Peyer's patch (tissue), 4 donors: ENCODE measurements around the gene POLR1A. TPM values are rescaled to one million over a fixed set of nuclear protein-coding genes. Genes with fewer than 3 reads are reported as not detected.

Experiments used
- DNase-seq, 3 donors: peaks; one replicate each; pipeline ENCODE4 v3.0.0-alpha.2; 2017 to 2019
- H3K27ac ChIP-seq, 4 donors: fragments of 200-600 bp; sonication (generic); one replicate each; pipeline ENCODE4 v1.5.1; 2016 to 2019
- H3K27me3 ChIP-seq, 2 donors: fragments of 200-600 bp; sonication (generic); one replicate each; pipeline ENCODE4 v1.5.1; 2019
- H3K36me3 ChIP-seq, 3 donors: fragments of 200-600 bp; sonication (generic); one replicate each; pipeline ENCODE4 v1.5.1; 2016 to 2019
- H3K4me1 ChIP-seq, 4 donors: fragments of 200-600 bp; sonication (generic); one replicate each; pipeline ENCODE4 v1.5.1; 2016 to 2019
- H3K4me3 ChIP-seq, 4 donors: fragments of 200-600 bp; sonication (generic); 1 replicate in 3 of 4; 2 replicates in 1 of 4; pipeline ENCODE4 v1.5.1; 2016 to 2019; ENCODE audit warnings: mild to moderate bottlenecking in 1 of 4
- H3K9me3 ChIP-seq, 4 donors: fragments of 200-600 bp; sonication (generic); one replicate each; pipeline ENCODE4 v1.5.1; 2016 to 2019; ENCODE audit warnings: mild to moderate bottlenecking in 1 of 4
- POLR2A ChIP-seq, 2 donors: fragments of 450-650 bp; IDR thresholded peaks; one replicate each; pipeline ENCODE4 v1.5.1; 2017; ENCODE audit warnings: antibody characterized with exemption in 2 of 2, mild to moderate bottlenecking in 2 of 2, moderate library complexity in 2 of 2
- total RNA-seq, 4 donors: library from RNA; depleted of rRNA; stranded (reverse); fragments of >200 nt; gene quantifications; one replicate each; pipeline ENCODE4 v1.1.0, GENCODE V29; 2016
- TF ChIP-seq, protein P1 (sequence below), 6 experiments: fragments of 450-650 bp in 4 of 6; fragments of 200-600 bp in 2 of 6; sonication (generic) in 1 of 6; IDR thresholded peaks; one replicate each; pipeline ENCODE4 v1.5.1; 2017 to 2019; ENCODE audit warnings: antibody characterized with exemption in 6 of 6, mild to moderate bottlenecking in 3 of 6, moderate library complexity in 1 of 6

POLR1A gene
- total RNA-seq, 4 donors from 2014 or later: 9.1 to 27.2 (median 15.4) TPM

DNA sequence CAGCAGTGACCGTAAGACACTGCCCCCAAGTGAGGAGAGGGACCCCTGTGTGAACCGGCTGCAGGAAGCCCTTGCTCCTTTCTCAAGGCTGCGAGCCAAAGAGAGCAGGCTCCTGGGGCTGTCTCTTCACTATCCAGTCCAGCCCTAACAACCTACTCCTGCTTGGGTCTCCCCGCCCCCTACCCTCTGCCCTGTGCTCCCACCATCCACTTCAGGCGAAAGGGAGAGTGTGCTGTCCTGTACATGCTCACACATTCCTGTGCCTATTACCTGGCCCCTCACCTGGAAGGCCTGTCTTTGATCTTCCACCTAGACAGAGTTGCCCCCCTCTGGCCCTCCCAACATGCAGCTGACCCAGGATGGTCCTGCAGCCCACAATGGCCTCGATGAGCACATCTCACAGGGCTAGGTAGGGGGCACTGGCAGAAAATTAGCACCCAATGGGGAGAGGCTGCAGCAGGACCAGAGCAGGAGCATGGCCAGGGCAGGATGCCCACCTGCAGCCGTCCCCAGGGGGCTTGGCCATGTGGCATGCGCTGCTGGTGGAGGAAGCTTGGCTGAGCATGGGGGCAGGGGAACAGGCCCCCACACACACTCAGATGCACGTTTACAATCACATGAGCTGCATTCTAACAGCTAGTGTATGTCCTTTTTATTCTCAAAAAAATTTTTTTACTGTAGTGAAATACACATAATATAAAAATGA is 93.5 kb downstream of the POLR1A start:
- TF ChIP-seq, protein P1, sequence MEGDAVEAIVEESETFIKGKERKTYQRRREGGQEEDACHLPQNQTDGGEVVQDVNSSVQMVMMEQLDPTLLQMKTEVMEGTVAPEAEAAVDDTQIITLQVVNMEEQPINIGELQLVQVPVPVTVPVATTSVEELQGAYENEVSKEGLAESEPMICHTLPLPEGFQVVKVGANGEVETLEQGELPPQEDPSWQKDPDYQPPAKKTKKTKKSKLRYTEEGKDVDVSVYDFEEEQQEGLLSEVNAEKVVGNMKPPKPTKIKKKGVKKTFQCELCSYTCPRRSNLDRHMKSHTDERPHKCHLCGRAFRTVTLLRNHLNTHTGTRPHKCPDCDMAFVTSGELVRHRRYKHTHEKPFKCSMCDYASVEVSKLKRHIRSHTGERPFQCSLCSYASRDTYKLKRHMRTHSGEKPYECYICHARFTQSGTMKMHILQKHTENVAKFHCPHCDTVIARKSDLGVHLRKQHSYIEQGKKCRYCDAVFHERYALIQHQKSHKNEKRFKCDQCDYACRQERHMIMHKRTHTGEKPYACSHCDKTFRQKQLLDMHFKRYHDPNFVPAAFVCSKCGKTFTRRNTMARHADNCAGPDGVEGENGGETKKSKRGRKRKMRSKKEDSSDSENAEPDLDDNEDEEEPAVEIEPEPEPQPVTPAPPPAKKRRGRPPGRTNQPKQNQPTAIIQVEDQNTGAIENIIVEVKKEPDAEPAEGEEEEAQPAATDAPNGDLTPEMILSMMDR (IDR thresholded peaks at IDR 0.05): no peak
- TF ChIP-seq POLR2A (IDR thresholded peaks at IDR 0.05): no peak
- peak in 1 of 3 donors; percentile 30 for DNase-seq
- no peaks in the 10 kb centered on the region for H3K27me3 ChIP-seq
- H3K4me1 ChIP-seq: peaks cover 0 to 8% (median 3%) of the 10 kb centered on the region in 4 donors
- no peaks in the 10 kb centered on the region for H3K36me3 ChIP-seq
- H3K4me3 ChIP-seq: no peak overlapping the region
- peaks cover 0 to 3% (median 0%) of the 10 kb centered on the region in 4 donors for H3K9me3 ChIP-seq
- no peak overlapping the region for H3K27ac ChIP-seq

DNA sequence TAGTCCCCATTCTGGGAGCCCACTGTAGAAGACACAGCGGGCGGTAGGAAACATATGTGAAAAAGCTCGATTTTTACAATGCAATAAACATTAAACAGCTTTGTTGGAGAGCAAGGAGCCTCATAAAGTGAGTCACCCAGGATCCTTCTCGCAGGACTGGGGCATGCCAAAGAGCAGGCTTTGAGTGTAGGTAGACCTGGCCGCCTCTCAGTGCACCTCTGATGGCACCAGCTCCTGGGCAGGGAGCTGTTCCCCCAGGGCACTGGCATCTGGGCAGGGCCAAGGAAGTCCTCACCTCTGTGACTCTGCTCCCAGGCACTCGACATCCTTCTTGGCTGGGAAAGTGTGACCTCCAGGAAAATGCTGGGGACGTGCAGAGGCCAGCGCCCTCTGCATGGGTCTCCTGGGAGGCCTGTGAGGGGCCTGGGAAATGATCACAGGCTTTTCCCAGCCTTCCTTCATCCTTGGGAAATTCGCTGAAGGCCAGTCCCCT is 94.2 kb downstream of the POLR1A start:
- TF ChIP-seq, protein P1 (IDR thresholded peaks at IDR 0.05): no peak
- no peak for TF ChIP-seq POLR2A (IDR thresholded peaks at IDR 0.05)
- H3K4me3 ChIP-seq: no peak overlapping the region
- no peaks in the 10 kb centered on the region for H3K27me3 ChIP-seq
- no peak overlapping the region for H3K27ac ChIP-seq
- DNase-seq: peak in 1 of 3 donors; percentile 44
- H3K4me1 ChIP-seq: peaks cover 0 to under 1% (median under 1%) of the 10 kb centered on the region in 4 donors
- H3K9me3 ChIP-seq: peaks cover 0 to 3% (median 0%) of the 10 kb centered on the region in 4 donors
- H3K36me3 ChIP-seq: no peaks in the 10 kb centered on the region

DNA sequence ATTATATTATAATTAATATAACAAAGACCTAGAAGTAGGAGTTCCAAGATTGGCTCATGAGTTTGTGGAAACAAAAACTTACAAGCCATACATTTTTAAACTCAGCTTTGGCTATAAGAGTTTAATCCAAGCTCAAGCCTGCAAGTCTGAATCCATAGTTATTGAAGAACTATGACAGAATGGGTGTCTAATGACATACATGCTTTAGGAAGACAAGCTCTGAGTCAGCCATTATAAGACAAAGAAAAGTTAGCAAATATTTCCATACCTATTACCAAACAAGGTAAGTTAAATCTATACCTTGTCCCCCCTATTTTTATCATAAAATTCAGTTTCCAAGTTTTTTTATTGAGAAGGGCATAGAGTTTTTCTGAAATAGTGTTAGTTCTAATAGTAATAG is 95.6 kb downstream of the POLR1A start:
- H3K9me3 ChIP-seq: peaks cover 0 to 11% (median 0%) of the 10 kb centered on the region in 4 donors
- no peak for TF ChIP-seq POLR2A (IDR thresholded peaks at IDR 0.05)
- TF ChIP-seq, protein P1 (IDR thresholded peaks at IDR 0.05): no peak
- H3K27ac ChIP-seq: no peak overlapping the region
- no peaks in the 10 kb centered on the region for H3K36me3 ChIP-seq
- no peak for DNase-seq
- H3K4me1 ChIP-seq: no peaks in the 10 kb centered on the region
- no peaks in the 10 kb centered on the region for H3K27me3 ChIP-seq
- H3K4me3 ChIP-seq: no peak overlapping the region

DNA sequence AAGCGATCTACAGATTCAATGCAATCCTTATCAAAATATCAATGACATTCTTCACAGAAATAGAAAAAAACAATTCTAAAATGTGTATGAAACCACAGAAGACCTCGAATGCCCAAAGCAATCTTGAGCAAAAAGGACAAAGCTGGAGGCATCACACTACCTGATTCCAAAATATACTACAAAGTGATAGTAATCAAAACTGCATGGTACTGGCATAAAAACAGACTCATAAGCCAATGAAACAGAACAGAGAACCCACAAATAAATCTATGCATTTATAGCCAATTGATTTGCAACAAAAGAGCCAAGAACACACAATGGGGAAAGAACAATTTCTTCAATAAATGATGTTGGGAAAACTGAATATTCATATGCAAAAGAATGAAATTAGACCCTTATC is 99.2 kb downstream of the POLR1A start:
- no peaks in the 10 kb centered on the region for H3K4me1 ChIP-seq
- no peak for DNase-seq
- no peak overlapping the region for H3K4me3 ChIP-seq
- H3K36me3 ChIP-seq: no peaks in the 10 kb centered on the region
- H3K9me3 ChIP-seq: peaks cover 0 to 8% (median 0%) of the 10 kb centered on the region in 4 donors
- TF ChIP-seq, protein P1 (IDR thresholded peaks at IDR 0.05): no peak
- TF ChIP-seq POLR2A (IDR thresholded peaks at IDR 0.05): no peak
- H3K27ac ChIP-seq: no peak overlapping the region
- no peaks in the 10 kb centered on the region for H3K27me3 ChIP-seq

DNA sequence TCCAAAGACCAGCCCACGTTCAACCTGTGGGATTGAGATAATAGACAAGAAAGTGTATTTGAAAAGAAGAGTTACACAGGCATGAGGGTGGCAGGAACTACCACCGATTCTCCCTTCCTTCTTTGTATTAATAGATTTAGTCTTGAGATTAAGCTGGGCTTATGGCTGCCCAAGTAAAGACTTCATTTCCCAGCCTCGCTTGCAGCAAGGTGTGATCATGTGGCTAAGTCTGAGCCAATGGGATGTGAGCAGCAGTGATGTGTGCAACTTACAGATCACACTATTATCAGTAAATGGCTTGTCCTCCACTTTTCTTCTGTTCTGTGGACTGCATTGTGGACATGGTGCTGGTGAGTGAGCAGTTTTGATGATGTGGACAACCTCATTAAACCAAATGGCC is 101.7 kb downstream of the POLR1A start:
- TF ChIP-seq, protein P1 (IDR thresholded peaks at IDR 0.05): no peak
- TF ChIP-seq POLR2A (IDR thresholded peaks at IDR 0.05): no peak
- peaks cover 0 to 8% (median 4%) of the 10 kb centered on the region in 4 donors for H3K4me1 ChIP-seq
- H3K27ac ChIP-seq: no peak overlapping the region
- peaks cover 0 to 8% (median 0%) of the 10 kb centered on the region in 4 donors for H3K9me3 ChIP-seq
- no peak for DNase-seq
- no peaks in the 10 kb centered on the region for H3K27me3 ChIP-seq
- no peaks in the 10 kb centered on the region for H3K36me3 ChIP-seq
- H3K4me3 ChIP-seq: no peak overlapping the region
